Smooth muscle cell (in vitro differentiated cells): ENCODE results near the gene STK17B. TPM values are rescaled to one million over a fixed set of nuclear protein-coding genes. Genes with fewer than 3 reads are reported as not detected.

Source experiments
- DNase-seq: peaks from one replicate; lab custom pipeline; 2025; ENCODE audit not compliant: unreplicated experiment; lab: John Stamatoyannopoulos, UW
- H2AFZ ChIP-seq: fragments of 200-600 bp; sonication (generic); 2 replicates; pipeline ENCODE4 v1.6.0; 2016; ENCODE audit warnings: antibody characterized with exemption, low read depth, mild to moderate bottlenecking
- H3F3A ChIP-seq: fragments of 200-600 bp; sonication (generic); 2 replicates; pipeline ENCODE4 v1.6.0; 2017; ENCODE audit warnings: antibody characterized with exemption, low read depth
- H3K27ac ChIP-seq: fragments of 200-600 bp; sonication (generic); 2 replicates; pipeline ENCODE4 v1.5.1; 2016; ENCODE audit warnings: low read depth, mild to moderate bottlenecking
- H3K27me3 ChIP-seq: fragments of 200-600 bp; sonication (generic); 2 replicates; pipeline ENCODE4 v1.6.1; 2016; ENCODE audit warnings: low read depth, mild to moderate bottlenecking
- H3K36me3 ChIP-seq: fragments of 200-600 bp; sonication (generic); 2 replicates; pipeline ENCODE4 v1.5.1; 2016; ENCODE audit warnings: low read depth
- H3K4me1 ChIP-seq: fragments of 200-600 bp; sonication (generic); 2 replicates; pipeline ENCODE4 v1.5.1; 2016; ENCODE audit warnings: low read depth
- H3K4me2 ChIP-seq: fragments of 200-600 bp; sonication (generic); 2 replicates; pipeline ENCODE4 v1.6.0; 2016; ENCODE audit warnings: mild to moderate bottlenecking
- H3K4me3 ChIP-seq: fragments of 200-600 bp; sonication (generic); 2 replicates; pipeline ENCODE4 v1.5.1; 2016; ENCODE audit warnings: mild to moderate bottlenecking
- H3K79me2 ChIP-seq: fragments of 200-600 bp; sonication (generic); 2 replicates; pipeline ENCODE4 v1.6.0; 2016; ENCODE audit warnings: low read depth, mild to moderate bottlenecking
- H3K9ac ChIP-seq: fragments of 200-600 bp; sonication (generic); 2 replicates; pipeline ENCODE4 v1.6.0; 2016; ENCODE audit warnings: low read depth
- H3K9me3 ChIP-seq: fragments of 200-600 bp; sonication (generic); replicated peaks from 2 replicates; pipeline ENCODE4 v1.5.1; 2016; ENCODE audit warnings: low read depth
- H4K20me1 ChIP-seq: fragments of 200-600 bp; sonication (generic); 2 replicates; pipeline ENCODE4 v1.6.0; 2016; ENCODE audit warnings: low read depth
- CTCF ChIP-seq: fragments of 200-600 bp; sonication (generic); IDR thresholded peaks from 2 replicates; pipeline ENCODE4 v1.5.1; 2017; ENCODE audit warnings: borderline replicate concordance, mild to moderate bottlenecking, antibody characterized with exemption; ENCODE audit not compliant: insufficient read depth, poor library complexity, severe bottlenecking
- WGBS: methylation state at CpG from one replicate; pipeline ENCODE4 v1.1.7; 2016; ENCODE audit warnings: low lambda C conversion rate; 5-methylcytosine and 5-hydroxymethylcytosine counted together
- polyA plus RNA-seq: library from polyadenylated mRNA; unstranded; fragments of >200 nt; fragmentation: Nextera tagmentation; extraction: Ambion mirVana; gene quantifications from 2 replicates; pipeline ENCODE4 v1.2.1, GENCODE V29; 2016
- total RNA-seq: library from RNA; depleted of rRNA; stranded (reverse); fragments of >200 nt; gene quantifications from 2 replicates; pipeline ENCODE4 v1.2.3, GENCODE V29; 2014

Gene STK17B
- total and polyA plus RNA-seq, 2 experiments from 2014 or later: 33.5 to 165 TPM

GRCh38 chr2:196182439-196183171 lies 11.2 kb upstream of the STK17B start:
- no peak overlapping the region for H3K4me2 ChIP-seq
- no peak overlapping the region for H3K4me3 ChIP-seq
- no peaks in the 10 kb centered on the region for H3K79me2 ChIP-seq
- no peaks in the 10 kb centered on the region for H3K36me3 ChIP-seq
- no peak overlapping the region for H2AFZ ChIP-seq
- WGBS: 87% methylated on average over 4 of the region's 4 CpGs
- H3K4me1 ChIP-seq: no peaks in the 10 kb centered on the region
- TF ChIP-seq CTCF: no peak
- H3K9ac ChIP-seq: no peak overlapping the region
- no peak for DNase-seq
- H4K20me1 ChIP-seq: no peaks in the 10 kb centered on the region
- H3K9me3 ChIP-seq: no peaks in the 10 kb centered on the region
- no peaks in the 10 kb centered on the region for H3K27me3 ChIP-seq
- H3K27ac ChIP-seq: no peak overlapping the region
- H3F3A ChIP-seq: no peaks in the 10 kb centered on the region

GRCh38 chr2:196181484-196181883 lies 10.1 kb upstream of the STK17B start:
- no peaks in the 10 kb centered on the region for H3F3A ChIP-seq
- H3K79me2 ChIP-seq: no peaks in the 10 kb centered on the region
- no peaks in the 10 kb centered on the region for H3K36me3 ChIP-seq
- no peak overlapping the region for H3K4me2 ChIP-seq
- no peaks in the 10 kb centered on the region for H4K20me1 ChIP-seq
- WGBS: 79% methylated on average over 3 of the region's 3 CpGs
- H3K27me3 ChIP-seq: no peaks in the 10 kb centered on the region
- no peak overlapping the region for H3K4me3 ChIP-seq
- no peak overlapping the region for H2AFZ ChIP-seq
- H3K9ac ChIP-seq: no peak overlapping the region
- no peaks in the 10 kb centered on the region for H3K4me1 ChIP-seq
- TF ChIP-seq CTCF: no peak
- no peaks in the 10 kb centered on the region for H3K9me3 ChIP-seq
- H3K27ac ChIP-seq: no peak overlapping the region
- no peak for DNase-seq

- Histone ChIP-seq H3K27me3 (no peaks in the 10 kb centered on the region), H3K4me2 (no peak overlapping the region), H4K20me1 (no peaks in the 10 kb centered on the region), H3K4me1 (no peaks in the 10 kb centered on the region), H2AFZ (no peak overlapping the region), H3K4me3 (no peak overlapping the region), H3K9me3 (no peaks in the 10 kb centered on the region), H3F3A (peaks cover under 1% of the 10 kb centered on the region), H3K36me3 (no peaks in the 10 kb centered on the region), H3K9ac (no peak overlapping the region), H3K79me2 (no peaks in the 10 kb centered on the region), H3K27ac (no peak overlapping the region)
- DNase-seq: no peak
- no peak for TF ChIP-seq CTCF
- WGBS: 71% methylated on average over 2 of the region's 2 CpGs
Measured at GRCh38 chr2:196177124-196177523, 5.7 kb upstream of the STK17B start.

- DNase-seq: no peak
- Histone ChIP-seq H3K4me2 (no peak overlapping the region), H3K36me3 (no peaks in the 10 kb centered on the region), H3K27me3 (no peaks in the 10 kb centered on the region), H3K27ac (no peak overlapping the region), H2AFZ (no peak overlapping the region), H4K20me1 (peaks cover 1% of the 10 kb centered on the region), H3K9ac (no peak overlapping the region), H3K4me1 (no peaks in the 10 kb centered on the region), H3K79me2 (peaks cover 1% of the 10 kb centered on the region), H3F3A (peaks cover 4% of the 10 kb centered on the region), H3K4me3 (no peak overlapping the region), H3K9me3 (no peaks in the 10 kb centered on the region)
- WGBS: 93% methylated on average over 8 of the region's 8 CpGs
- TF ChIP-seq CTCF: no peak
Measured at GRCh38 chr2:196176142-196176738, 4.9 kb upstream of the STK17B start.
